Measurements from ENCODE around the gene ADPRS. TPM values are rescaled to one million over a fixed set of nuclear protein-coding genes. Genes with fewer than 3 reads are reported as not detected.

Gene ADPRS
- total and polyA plus RNA-seq, 2 donors (not counting 3 experiments of a cell fraction or from before 2014, with no cell fraction given): 32.9 to 48.1 TPM

- ChIA-PET POLR2A (no interaction called here), CTCF (interaction anchor here (2.1 kb wide), 1 partner anchor 12 kb away, joined by 11 read pairs; no protein-coding TSS in a partner anchor)
- DNase-seq (ENCODE audit: low read depth, low spot score) (no peak), FAIRE-seq (no peak)
- Histone ChIP-seq H3K4me2 (ENCODE audit: insufficient read depth, low read length) (no peak overlapping the region), H3K4me1 (ENCODE audit: control insufficient read depth, extremely low read depth, insufficient read depth, low read length) (no peaks in the 10 kb centered on the region), H3K9me3 (replicated peaks; ENCODE audit: control insufficient read depth, insufficient read depth, low read length) (no peaks in the 10 kb centered on the region), H3K27me3 (ENCODE audit: control insufficient read depth in 2 of 2, insufficient read depth in 2 of 2, low read length in 2 of 2) (peaks cover 5 to 9% of the 10 kb centered on the region in 2 experiments), H4K20me1 (replicated peaks; ENCODE audit: control insufficient read depth, extremely low read depth, insufficient read depth, low read length) (no peaks in the 10 kb centered on the region), H3K9me1 (replicated peaks; ENCODE audit: control insufficient read depth, extremely low read depth, insufficient read depth, low read length) (no peaks in the 10 kb centered on the region), H3K9ac (replicated peaks; ENCODE audit: extremely low read depth, insufficient read depth, low read length) (no peak overlapping the region), H3K4me3 (replicated peaks in 1 of 3; ENCODE audit: insufficient read depth in 1 of 3, low read depth in 1 of 3, low read length in 3 of 3) (no peak overlapping the region), H3K27ac (ENCODE audit: insufficient read depth, low read depth, low read length) (no peak overlapping the region), H3K36me3 (ENCODE audit: control insufficient read depth in 2 of 2, extremely low read depth in 1 of 2, insufficient read depth in 2 of 2, low read length in 2 of 2) (no peaks in the 10 kb centered on the region), H2AFZ (ENCODE audit: low read depth, low read length) (peak overlapping the region; percentile 9), H3K79me2 (ENCODE audit: control insufficient read depth, insufficient read depth, low read length) (no peaks in the 10 kb centered on the region)
- dilution Hi-C loops (cut with MboI; ENCODE audit: extremely low pct_ligation_motif_present, low sequenced_read_pairs) (no loop called here), intact Hi-C loops (cut with micrococcal nuclease) (no loop called here)
- no peak for TF ChIP-seq POLR2A (IDR thresholded peaks at IDR 0.05; ENCODE audit: low read depth, low read length)
- TF ChIP-seq, protein P1, sequence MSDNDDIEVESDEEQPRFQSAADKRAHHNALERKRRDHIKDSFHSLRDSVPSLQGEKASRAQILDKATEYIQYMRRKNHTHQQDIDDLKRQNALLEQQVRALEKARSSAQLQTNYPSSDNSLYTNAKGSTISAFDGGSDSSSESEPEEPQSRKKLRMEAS (IDR thresholded peaks at IDR 0.05; ENCODE audit: insufficient read depth, insufficient read length): no peak
- no peak for TF ChIP-seq POLR2AphosphoS5 (IDR thresholded peaks at IDR 0.05; ENCODE audit: insufficient read depth, low read depth, low read length)
- no peak for TF ChIP-seq FOS (IDR thresholded peaks at IDR 0.05; ENCODE audit: borderline replicate concordance, insufficient read depth, low read length)
- no TSS peak for BruUV-seq (replicated peaks)
Observed at GRCh38 chr1:36123356-36123755, 34.7 kb downstream of the ADPRS start.

- ChIA-PET CTCF (no interaction called here), POLR2A (no interaction called here)
- H3K9ac ChIP-seq (replicated peaks; ENCODE audit: extremely low read depth, insufficient read depth, low read length): no peak overlapping the region
- H3K4me1 ChIP-seq (ENCODE audit: control insufficient read depth, extremely low read depth, insufficient read depth, low read length): no peaks in the 10 kb centered on the region
- no peaks in the 10 kb centered on the region for H3K9me1 ChIP-seq (replicated peaks; ENCODE audit: control insufficient read depth, extremely low read depth, insufficient read depth, low read length)
- H3K79me2 ChIP-seq (ENCODE audit: control insufficient read depth, insufficient read depth, low read length): no peaks in the 10 kb centered on the region
- dilution Hi-C loops (cut with MboI; ENCODE audit: extremely low pct_ligation_motif_present, low sequenced_read_pairs): no loop called here
- H3K4me2 ChIP-seq (ENCODE audit: insufficient read depth, low read length): no peak overlapping the region
- intact Hi-C loops (cut with micrococcal nuclease): no loop called here
- TF ChIP-seq POLR2A (IDR thresholded peaks at IDR 0.05; ENCODE audit: low read depth, low read length) (no peak), EZH2 (IDR thresholded peaks at IDR 0.05; ENCODE audit: borderline replicate concordance, low read depth, low read length, severe bottlenecking) (no peak), JUN (IDR thresholded peaks at IDR 0.05; ENCODE audit: borderline replicate concordance, insufficient read depth, insufficient read length, low read depth) (no peak), POLR2AphosphoS5 (IDR thresholded peaks at IDR 0.05; ENCODE audit: insufficient read depth, low read depth, low read length) (no peak), FOS (IDR thresholded peaks at IDR 0.05; ENCODE audit: borderline replicate concordance, insufficient read depth, low read length) (no peak), GATA2 (IDR thresholded peaks at IDR 0.05; ENCODE audit: insufficient read depth, insufficient read length, low read depth, low read length) (no peak), MYC (IDR thresholded peaks at IDR 0.05; ENCODE audit: low read depth, low read length) (no peak)
- TF ChIP-seq, protein P2, sequence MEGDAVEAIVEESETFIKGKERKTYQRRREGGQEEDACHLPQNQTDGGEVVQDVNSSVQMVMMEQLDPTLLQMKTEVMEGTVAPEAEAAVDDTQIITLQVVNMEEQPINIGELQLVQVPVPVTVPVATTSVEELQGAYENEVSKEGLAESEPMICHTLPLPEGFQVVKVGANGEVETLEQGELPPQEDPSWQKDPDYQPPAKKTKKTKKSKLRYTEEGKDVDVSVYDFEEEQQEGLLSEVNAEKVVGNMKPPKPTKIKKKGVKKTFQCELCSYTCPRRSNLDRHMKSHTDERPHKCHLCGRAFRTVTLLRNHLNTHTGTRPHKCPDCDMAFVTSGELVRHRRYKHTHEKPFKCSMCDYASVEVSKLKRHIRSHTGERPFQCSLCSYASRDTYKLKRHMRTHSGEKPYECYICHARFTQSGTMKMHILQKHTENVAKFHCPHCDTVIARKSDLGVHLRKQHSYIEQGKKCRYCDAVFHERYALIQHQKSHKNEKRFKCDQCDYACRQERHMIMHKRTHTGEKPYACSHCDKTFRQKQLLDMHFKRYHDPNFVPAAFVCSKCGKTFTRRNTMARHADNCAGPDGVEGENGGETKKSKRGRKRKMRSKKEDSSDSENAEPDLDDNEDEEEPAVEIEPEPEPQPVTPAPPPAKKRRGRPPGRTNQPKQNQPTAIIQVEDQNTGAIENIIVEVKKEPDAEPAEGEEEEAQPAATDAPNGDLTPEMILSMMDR (IDR thresholded peaks at IDR 0.05; ENCODE audit: extremely low read depth in 1 of 2, insufficient read depth in 1 of 2, low read depth in 1 of 2, low read length in 2 of 2): no peak
- TF ChIP-seq, protein P1 (IDR thresholded peaks at IDR 0.05; ENCODE audit: insufficient read depth, insufficient read length): no peak
- peaks cover 5 to 9% of the 10 kb centered on the region in 2 experiments for H3K27me3 ChIP-seq (ENCODE audit: control insufficient read depth in 2 of 2, insufficient read depth in 2 of 2, low read length in 2 of 2)
- no peaks in the 10 kb centered on the region for H3K9me3 ChIP-seq (replicated peaks; ENCODE audit: control insufficient read depth, insufficient read depth, low read length)
- no peak for DNase-seq (ENCODE audit: low read depth, low spot score)
- no TSS peak for BruUV-seq (replicated peaks)
- FAIRE-seq: no peak
- no peak overlapping the region for H3K27ac ChIP-seq (ENCODE audit: insufficient read depth, low read depth, low read length)
- no peaks in the 10 kb centered on the region for H3K36me3 ChIP-seq (ENCODE audit: control insufficient read depth in 2 of 2, extremely low read depth in 1 of 2, insufficient read depth in 2 of 2, low read length in 2 of 2)
- no peaks in the 10 kb centered on the region for H4K20me1 ChIP-seq (replicated peaks; ENCODE audit: control insufficient read depth, extremely low read depth, insufficient read depth, low read length)
- peak overlapping the region; percentile 40 for H2AFZ ChIP-seq (ENCODE audit: low read depth, low read length)
- H3K4me3 ChIP-seq (replicated peaks in 1 of 3; ENCODE audit: insufficient read depth in 1 of 3, low read depth in 1 of 3, low read length in 3 of 3): no peak overlapping the region
Observed at GRCh38 chr1:36124404-36125128, 35.9 kb downstream of the ADPRS start.

Measured in endothelial cell of umbilical vein (primary cell).